ENCODE measurements around the gene COL7A1. TPM values are rescaled to one million over a fixed set of nuclear protein-coding genes. Genes with fewer than 3 reads are reported as not detected.

COL7A1 gene
- total RNA-seq, 1 experiment from 2014 or later: 22.9 TPM

GRCh38 chr3:48556796-48557626 lies 38.1 kb downstream of the COL7A1 start, which contains the start of gene PFKFB4:
Gene PFKFB4, minus strand, starts transcription at chr3:48556803. Its CDS starts 26 bp downstream, at chr3:48556777.
- H3K36me3 Mint-ChIP-seq (ENCODE audit: insufficient read depth in 1 of 3, low read depth in 3 of 3): peaks cover 0 to 23% (median 10%) of the 10 kb centered on the region in 3 experiments; a peak in 5 of 7 replicates
- Histone ChIP-seq H3K27ac (ENCODE audit: insufficient read length, low read depth, low read length) (peak within 1 kb of the TSS; percentile 2), H2BK5ac (ENCODE audit: insufficient read length, low read length) (no peak within 1 kb of the TSS), H3K23me2 (ENCODE audit: insufficient read length, low read depth, low read length, poor library complexity, severe bottlenecking) (peaks cover 7% of the 10 kb centered on the region), H2AK5ac (ENCODE audit: insufficient read length, low read length) (no peak within 1 kb of the TSS), H2BK15ac (ENCODE audit: low read depth, low read length) (no peak within 1 kb of the TSS), H4K20me1 (ENCODE audit: control insufficient read depth, insufficient read depth, insufficient read length) (no peaks in the 10 kb centered on the region), H3K14ac (ENCODE audit: insufficient read depth, low read length) (no peak within 1 kb of the TSS; the same call in 1 of the 2 replicates), H3K23ac (ENCODE audit: insufficient read length, low read depth, low read length) (no peak within 1 kb of the TSS), H2BK12ac (ENCODE audit: insufficient read length, low read depth, low read length) (no peak within 1 kb of the TSS), H3K9ac (ENCODE audit: extremely low read depth, insufficient read length, low read length) (peak within 1 kb of the TSS; percentile 54), H2BK120ac (ENCODE audit: low read depth, low read length, poor library complexity, severe bottlenecking) (no peak within 1 kb of the TSS), H3K56ac (ENCODE audit: insufficient read length, low read depth, low read length) (no peak within 1 kb of the TSS), H4K5ac (ENCODE audit: insufficient read length, low read depth, low read length) (no peak within 1 kb of the TSS), H2AFZ (ENCODE audit: low read length) (no peak within 1 kb of the TSS), H3K9me3 (ENCODE audit: control insufficient read depth, low read depth, low read length) (no peaks in the 10 kb centered on the region), H4K8ac (replicated peaks; ENCODE audit: insufficient read length, low read depth, low read length) (no peak within 1 kb of the TSS), H3K18ac (ENCODE audit: insufficient read length, low read depth, low read length) (peak within 1 kb of the TSS; percentile 46), H3K4me1 (ENCODE audit: insufficient read depth, low read length) (peaks cover 16% of the 10 kb centered on the region; the same call in 1 of the 2 replicates), H3K79me1 (ENCODE audit: insufficient read depth, low read depth, low read length, poor library complexity, severe bottlenecking) (no peaks in the 10 kb centered on the region), H3K4me2 (ENCODE audit: insufficient read depth, insufficient read length, low read length) (peak within 1 kb of the TSS; percentile 51), H3T11ph (ENCODE audit: low read length) (no peak within 1 kb of the TSS), H2BK20ac (ENCODE audit: low read depth, low read length, poor library complexity, severe bottlenecking) (no peak within 1 kb of the TSS), H3K27me3 (ENCODE audit: insufficient read depth, low read length) (no peaks in the 10 kb centered on the region), H3K79me2 (ENCODE audit: insufficient read depth, low read length) (peaks cover 2% of the 10 kb centered on the region; the same call in 1 of the 2 replicates), H3K4ac (ENCODE audit: low read depth, low read length) (no peak within 1 kb of the TSS), H4K91ac (ENCODE audit: insufficient read length, low read depth, low read length) (no peak within 1 kb of the TSS)
- H3K27ac Mint-ChIP-seq: peak within 1 kb of the TSS; percentile 90 to 93 (median 93); a peak in 6 of 7 replicates
- no peaks in the 10 kb centered on the region for H3K9me3 Mint-ChIP-seq
- peak; percentile 30; the same call in 1 of the 3 replicates for TF ChIP-seq CTCF (conservative IDR thresholded peaks at IDR 0.05)
- peak; percentile 100 for DNase-seq
- peaks cover 2% of the 10 kb centered on the region; the same call in 1 of the 2 replicates for H3K27me3 Mint-ChIP-seq (ENCODE audit: low read depth)
- peaks cover 55 to 68% of the 10 kb centered on the region in 2 experiments for H3K4me1 Mint-ChIP-seq
- H3K4me3 Mint-ChIP-seq: peak within 1 kb of the TSS; percentile 83 to 90
- no CpG with 5 or more reads among the region's 53 CpGs for WGBS (ENCODE audit: extremely low coverage, insufficient read length, low lambda C conversion rate)

All from H9 (cell line).